ENCODE results near the gene CMIP.

CMIP gene

DNA sequence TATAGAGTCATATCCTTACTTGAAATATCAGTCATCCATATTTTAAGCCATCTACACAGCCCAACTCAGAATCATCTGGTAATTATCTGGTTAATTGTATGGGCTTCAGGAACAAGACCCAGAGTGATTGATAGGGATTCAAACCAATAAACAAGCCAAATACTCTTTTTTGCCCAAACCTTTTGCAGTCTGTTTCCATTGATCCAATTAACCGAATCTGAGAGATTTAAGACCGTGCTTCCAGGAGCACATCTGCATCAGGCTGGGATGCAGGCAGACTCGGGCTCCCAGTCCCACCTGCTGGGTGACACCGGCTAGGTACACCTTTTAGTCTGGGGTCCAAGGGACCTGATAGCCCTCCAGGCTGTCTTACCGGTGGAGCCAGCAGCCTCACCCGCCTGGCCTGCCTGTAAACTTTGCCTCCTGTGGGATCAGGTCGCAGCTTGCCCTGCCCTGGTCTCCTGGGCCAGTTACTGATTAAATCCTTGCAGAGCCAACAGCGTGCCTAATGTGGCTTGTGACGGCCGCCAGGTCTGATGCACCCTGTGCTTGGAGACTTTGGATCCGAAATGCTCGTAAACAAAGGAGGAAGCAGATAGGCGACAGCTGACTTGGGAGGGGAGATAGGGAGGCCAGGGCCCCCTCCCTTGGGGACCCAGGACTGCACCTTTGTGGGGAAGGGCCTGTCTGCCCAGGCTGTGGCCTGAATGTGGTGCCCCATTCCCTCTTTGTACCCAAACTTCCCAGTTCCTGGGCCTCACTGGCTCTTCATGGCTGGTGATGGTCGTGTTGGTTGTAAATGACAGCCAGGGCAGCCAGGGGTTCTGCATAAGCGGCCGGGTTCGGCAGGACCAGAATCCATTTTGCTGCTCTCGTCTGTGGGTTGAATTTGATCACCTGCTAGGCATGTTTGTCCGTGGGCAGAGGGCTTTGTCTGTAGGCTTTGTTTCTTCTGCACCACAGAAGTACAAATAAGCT is 3.8 kb downstream of the CMIP start:
- no peak for DNase-seq

DNA sequence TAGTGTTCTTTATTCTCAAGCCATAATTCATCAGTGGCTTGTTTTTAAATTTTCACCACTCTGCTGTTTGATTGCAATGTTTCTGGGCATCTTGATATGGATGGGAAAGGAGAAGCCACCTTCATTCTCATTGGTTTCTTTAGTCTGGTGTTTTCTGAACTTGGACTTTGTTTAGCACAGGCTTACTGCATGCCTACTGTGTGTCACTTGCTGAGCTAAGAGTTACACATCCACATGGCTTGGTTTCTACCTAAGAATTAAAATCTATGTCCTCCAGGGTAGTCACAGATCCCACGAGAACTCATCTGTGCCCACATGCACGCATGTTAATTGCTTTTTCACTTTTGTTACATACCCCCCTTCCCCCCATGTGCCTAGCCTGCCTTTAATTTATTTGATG is 4.6 kb downstream of the CMIP start:
- no peak for DNase-seq

GRCh38 chr16:81449899-81450608 is 5.4 kb downstream of the CMIP start:
- DNase-seq, result no peak

DNA sequence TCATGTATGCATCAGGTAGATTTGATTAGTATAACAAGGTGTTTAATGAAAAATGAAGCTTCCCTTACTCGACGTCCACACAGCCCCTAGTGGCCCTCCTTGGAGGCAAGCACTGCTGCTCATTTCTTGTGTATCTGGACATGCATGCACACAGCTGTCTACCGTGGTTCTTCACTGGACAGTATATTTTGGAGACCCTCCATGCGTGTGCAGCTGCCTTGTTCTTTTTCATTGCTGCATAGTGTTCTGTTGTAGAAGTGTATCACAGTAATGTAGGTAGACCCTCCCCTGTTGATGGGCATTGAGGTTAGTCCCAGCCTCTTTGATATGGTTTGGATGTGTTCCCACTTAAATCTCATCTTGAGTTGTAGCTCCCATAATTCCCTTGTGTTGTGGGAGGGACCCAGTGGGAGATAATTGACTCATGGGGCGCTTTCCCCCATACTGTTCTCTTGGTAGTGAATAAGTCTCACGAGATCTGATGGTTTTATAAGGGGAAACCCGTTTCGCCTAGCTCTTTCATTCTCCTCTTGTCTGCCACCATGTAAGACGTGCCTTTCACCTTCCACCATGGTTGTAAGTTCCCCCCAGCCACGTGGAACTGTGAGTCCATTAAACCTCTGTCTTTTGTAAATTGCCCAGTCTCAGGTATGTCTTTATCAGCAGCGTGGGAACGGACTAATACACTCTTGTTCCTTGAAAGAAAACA is 6.3 kb downstream of the CMIP start:
- DNase-seq, result no peak

DNA sequence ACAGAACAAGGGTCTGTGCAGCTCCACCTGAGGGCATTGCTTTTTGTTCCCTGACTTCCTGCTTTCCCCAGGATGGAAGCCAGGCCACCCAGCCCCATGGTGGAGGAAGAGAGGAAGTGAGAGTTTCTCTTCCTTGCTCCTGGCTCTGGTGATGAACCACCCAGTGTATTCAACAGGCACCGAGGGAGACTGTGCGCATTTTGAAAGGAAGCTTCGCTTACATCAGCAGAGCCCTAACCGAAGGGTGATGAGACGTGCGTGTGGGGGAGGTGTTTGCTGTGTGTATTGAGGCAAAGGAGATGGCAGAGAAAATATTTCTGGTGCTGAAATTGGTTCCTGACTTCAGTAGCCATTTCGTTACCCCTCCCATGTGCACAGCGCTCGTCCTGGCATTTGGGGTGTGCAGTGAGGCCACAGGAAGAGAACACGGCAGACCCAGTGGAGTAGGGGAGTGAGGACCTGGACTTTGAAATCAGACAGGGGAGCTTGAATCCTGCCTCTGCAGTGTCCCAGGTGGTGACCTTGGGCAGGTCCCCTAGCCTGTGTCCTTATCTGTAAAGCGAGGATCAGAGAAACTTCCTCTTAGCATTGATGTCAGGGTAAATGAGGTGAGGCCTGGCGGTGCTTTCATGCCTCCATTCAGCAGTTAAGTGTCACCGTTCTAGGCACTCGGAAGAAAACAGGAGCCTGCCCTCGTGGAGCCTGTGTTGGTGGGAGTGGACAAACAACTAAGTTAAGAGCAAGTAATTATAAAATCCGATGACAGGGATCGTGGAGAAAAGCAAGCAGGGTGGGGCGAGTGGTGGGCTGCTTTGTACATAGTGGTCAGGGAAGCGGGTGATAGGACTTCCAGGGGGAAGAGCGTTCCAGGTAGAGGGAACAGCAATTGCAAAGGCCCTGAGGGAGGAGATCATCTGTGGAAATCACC is 7.4 kb downstream of the CMIP start:
- no peak for DNase-seq

DNA sequence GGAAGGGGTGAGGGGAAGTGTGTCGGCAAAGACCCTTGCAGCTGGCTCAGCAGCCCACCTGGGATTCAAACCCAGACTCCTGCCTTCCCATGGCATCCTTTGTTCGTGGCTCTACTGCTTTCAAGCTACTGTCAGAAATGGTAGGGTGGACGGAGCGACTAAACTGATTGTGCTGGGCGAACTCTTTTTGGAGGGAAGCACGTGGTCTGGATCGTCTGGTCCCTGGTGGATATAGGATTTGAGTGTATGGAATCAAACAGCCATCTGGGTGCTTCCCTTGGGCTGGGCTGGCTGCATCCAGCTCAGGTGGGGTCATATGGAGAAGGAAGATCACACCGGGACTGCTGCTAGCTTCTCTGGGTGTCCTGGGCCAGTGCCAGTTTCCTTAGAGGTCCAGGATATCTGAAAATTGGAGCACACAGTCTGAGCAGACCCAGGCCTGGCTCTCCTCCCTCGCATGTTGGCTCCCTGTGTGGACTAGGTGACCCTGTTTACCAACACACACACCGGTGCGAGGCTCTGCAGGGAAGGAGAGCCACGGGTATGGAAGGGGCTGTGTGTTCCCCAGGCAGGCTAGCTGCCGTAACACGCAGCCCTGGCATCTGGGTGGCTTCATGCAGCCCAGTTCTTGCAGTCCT is 8.6 kb downstream of the CMIP start:
- DNase-seq, result no peak

DNA sequence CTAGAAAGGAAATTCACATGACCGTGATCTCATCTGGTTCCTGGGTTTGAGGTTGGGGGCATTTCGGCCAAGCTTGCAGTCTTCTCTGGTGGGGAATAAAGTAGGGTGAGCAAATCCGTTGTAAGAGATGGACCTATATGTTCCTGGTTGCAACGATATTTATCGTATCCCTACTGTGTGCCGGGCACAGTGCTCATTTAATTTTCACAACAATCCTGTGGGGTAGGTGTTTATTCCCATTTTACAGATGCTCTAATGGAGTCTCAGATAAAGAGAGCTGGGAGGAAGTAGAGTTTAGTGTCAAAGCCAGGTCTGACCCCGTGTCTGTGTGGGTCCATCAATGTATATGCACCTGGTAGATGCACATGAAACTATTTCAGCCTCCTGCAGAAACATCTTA is 9.4 kb downstream of the CMIP start:
- DNase-seq, result no peak

GRCh38 chr16:81455006-81455405 is 10.4 kb downstream of the CMIP start:
- no peak for DNase-seq

GRCh38 chr16:81455720-81456494 is 11.3 kb downstream of the CMIP start:
- no peak for DNase-seq

GRCh38 chr16:81456523-81457325 is 12.1 kb downstream of the CMIP start:
- no peak for DNase-seq

GRCh38 chr16:81457326-81458133 is 12.9 kb downstream of the CMIP start:
- DNase-seq, result no peak

DNA sequence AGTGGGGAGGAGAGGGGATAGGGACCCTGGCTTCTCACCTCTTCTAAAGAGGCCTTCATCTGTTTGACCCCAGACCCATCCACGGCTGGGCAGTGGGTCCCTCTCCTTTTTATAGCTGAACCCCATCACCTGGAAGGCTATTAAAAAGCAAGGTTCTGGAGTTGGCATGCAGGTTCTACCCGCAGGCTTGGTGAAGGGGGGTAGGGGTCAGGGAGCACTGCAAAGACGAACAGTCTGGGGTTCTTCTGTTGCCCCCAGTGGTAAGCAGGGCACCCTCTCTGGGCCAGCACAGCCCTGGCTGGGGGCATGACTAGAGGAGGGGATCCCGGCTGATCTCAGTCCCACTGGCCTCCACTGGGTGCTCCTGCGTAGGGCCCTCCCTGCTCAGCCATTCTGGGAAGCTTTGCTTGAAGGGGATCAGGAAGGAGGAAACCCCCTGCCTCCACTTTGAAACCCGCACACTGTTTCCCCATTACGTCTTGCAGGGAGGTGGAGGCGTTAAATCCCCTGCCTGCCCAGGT is 13.6 kb downstream of the CMIP start:
- DNase-seq, result no peak

GRCh38 chr16:81458827-81459598 is 14.4 kb downstream of the CMIP start:
- DNase-seq, result no peak

DNA sequence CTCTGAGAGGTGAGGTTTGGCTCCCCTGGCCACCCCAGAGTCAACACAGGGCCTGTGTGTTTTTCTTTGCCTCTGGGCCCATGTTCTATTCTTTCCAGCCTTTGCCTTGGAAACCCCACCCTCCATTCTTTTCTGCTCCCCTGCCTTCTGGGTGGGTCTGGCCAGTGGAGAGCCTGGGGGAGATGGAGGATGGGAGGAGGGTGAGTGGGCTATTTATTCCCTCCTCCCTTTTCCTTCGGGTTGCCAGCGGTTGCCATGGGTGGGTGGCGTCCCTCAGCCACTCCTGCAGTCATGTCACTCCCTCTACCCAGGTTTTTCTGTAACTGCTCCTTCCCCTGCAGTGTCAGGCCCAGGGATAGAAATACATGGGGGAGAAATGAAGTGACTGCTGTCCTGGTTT is 15.5 kb downstream of the CMIP start:
- no peak for DNase-seq

- no peak for DNase-seq
These were observed 16.6 kb downstream of the CMIP start for GRCh38 chr16:81461243-81461642.

DNA sequence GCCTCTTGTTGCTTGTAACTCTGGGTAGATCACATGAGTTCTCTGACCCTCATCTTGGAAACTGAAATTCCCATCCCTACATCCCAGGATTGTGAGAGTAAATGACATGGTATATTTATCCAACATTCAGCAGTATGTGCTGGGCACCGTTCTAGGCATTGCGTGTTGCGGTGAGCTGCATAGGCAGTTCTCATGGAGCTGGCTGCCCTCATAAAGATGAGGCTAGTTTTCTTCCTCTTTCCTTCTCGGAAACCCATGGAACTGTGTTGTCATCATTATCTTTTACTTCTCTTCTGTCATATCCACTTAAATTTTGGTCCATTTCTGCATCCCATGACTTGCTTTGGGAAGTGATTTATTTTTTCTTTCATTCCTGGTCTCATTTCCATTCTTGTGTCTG is 17.2 kb downstream of the CMIP start:
- no peak for DNase-seq

DNA sequence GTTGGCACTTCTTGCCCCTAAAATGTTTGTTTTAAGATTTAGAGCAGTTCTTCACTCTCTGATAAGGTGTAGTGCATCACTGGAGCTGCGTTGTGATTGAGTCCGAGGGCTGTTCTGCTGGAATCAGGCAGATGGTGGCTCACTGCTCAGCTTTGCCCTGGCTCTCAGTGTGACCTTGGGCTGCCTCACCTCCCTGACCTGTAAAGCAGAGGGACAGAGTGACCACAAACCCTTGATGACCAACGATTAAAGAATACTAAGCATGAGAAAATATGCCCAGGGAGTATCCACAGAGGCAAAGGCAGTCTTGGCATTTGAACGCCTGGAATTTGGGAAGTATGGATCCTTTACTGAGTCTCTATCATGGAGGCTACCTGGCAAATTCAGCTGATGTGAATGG is 18.1 kb downstream of the CMIP start:
- DNase-seq, result no peak

DNA sequence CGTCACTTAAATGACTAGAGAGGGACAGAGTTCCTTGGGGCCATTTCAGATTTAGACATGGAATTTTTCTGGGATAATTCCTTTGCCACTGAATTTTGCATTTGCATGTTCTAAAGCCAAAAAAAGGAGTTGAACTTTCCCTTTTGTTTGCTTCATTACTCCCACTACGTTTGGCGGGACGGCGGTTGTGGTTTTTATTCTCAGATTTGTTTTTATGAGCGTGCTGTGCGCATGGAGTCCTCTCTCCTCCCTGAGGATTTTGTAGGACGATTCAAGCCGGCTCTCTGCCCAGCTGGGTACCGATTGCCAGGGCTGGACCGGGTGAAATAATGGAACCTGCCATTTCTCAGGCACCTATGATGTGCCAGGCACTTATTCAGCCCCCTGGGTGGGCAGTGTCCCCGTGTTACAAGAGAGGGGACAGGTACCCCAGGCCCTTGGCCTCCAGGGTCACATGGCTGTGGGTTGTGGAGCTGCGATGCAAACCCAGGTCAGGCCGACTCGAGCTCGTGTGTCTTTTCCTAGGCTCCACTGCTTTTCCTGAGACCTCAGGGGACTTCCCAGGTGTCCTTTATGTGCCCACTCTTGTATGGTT is 18.8 kb downstream of the CMIP start:
- no peak for DNase-seq

Data from femur (tissue), 1 donor.